HG03064 (cell line): ENCODE results near the gene EXOC4.

Source experiments
- ATAC-seq: cut with Tn5 transposase; IDR thresholded peaks from one replicate; pipeline ENCODE4 v1.9.1; 2021; ENCODE audit warnings: low read depth; ENCODE audit not compliant: unreplicated experiment

The EXOC4 gene

DNA sequence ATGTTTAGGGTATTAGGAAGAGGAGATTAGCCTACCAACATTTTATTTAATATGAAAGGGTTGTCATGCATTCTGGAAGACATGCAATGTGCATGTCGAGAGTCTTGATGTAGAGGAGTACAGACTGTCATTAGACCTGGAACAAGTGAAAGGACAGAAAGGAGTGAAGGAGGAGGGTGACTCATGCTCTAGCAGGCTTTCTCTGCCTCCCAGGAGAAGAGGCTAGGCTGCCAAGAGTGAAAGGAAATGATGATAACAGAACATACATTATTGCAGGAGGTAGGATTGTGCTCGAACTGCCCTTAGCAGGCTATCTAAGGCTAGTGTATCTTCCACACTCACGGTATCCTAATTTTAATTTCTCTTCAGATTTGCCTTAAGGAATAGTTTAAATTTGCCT lies 228.8 kb downstream of the EXOC4 start:
- no peak for ATAC-seq

- ATAC-seq: no peak
Observed at GRCh38 chr7:133482599-133482998, 229.7 kb downstream of the EXOC4 start.

DNA sequence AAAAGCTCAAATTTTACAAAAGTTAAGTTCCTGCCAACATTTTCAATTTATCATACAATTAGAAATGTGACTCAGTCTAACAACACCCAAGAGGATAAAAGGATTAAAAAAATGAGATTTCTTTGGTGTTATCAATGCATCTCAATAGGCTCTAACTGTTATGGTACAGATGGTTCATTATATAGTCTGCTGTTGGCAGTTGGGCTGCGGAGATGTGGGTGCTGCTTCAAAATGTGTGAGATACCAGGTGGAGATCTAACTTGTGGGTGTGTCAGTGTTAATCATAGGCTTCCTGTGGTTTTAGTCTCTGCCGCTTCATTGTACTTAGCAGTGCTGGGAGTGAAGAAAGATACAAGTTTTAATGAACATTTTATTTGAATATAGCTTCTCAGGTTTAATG lies 231.2 kb downstream of the EXOC4 start:
- no peak for ATAC-seq

GRCh38 chr7:133489906-133490305 lies 237.0 kb downstream of the EXOC4 start:
- no peak for ATAC-seq

DNA sequence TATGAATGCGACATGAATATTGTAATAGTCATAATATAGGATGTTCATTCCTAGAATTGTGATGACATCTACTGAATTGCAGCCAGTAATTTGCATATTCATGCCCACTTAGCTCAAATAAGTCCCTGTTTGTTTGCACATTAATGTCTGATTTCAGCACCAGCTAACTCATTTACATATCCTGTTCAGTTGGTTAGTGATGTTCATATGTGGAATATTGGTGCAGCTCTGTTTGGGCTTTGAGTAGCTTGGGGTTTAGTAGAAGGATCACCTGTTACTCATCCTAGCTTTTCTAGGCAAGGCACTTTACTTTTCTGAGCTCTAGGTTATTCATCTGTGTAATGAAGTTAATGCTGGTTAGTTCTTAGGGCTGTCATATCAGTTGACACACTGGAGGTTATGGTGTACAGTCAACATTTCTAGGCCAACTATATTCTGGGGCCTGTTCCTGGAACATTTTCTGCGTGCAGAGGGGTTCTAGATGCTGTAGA lies 238.4 kb downstream of the EXOC4 start:
- ATAC-seq: no peak

- ATAC-seq: no peak
Observed at GRCh38 chr7:133491846-133492652, 239.2 kb downstream of the EXOC4 start.

- no peak for ATAC-seq
Observed at GRCh38 chr7:133497061-133497460, 244.2 kb downstream of the EXOC4 start.

- no peak for ATAC-seq
Observed at GRCh38 chr7:133501771-133502170, 248.9 kb downstream of the EXOC4 start.

- no peak for ATAC-seq
Observed at GRCh38 chr7:133502498-133502897, 249.6 kb downstream of the EXOC4 start.

GRCh38 chr7:133502972-133503371 lies 250.1 kb downstream of the EXOC4 start:
- ATAC-seq: no peak

DNA sequence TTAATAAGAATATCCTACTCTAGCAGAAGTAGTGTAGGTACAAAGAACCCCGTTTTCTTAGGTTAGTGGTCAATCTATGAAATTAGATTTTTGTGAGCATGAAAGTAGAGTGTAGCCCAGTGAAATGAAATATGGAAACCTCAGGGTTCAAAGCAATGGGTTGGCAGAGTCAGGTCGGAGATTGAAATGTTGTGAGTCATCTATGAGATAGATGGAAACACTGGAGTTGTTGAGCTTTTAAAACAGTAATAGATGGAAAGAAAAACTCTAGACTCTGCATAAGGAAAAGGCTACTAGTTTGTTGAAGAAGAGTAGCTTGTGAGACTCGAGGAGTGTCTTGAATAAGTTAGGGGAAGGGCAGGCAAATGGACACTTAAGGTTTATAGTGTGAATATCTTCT lies 251.9 kb downstream of the EXOC4 start:
- ATAC-seq: no peak

- no peak for ATAC-seq
Observed at GRCh38 chr7:133509822-133510221, 256.9 kb downstream of the EXOC4 start.

DNA sequence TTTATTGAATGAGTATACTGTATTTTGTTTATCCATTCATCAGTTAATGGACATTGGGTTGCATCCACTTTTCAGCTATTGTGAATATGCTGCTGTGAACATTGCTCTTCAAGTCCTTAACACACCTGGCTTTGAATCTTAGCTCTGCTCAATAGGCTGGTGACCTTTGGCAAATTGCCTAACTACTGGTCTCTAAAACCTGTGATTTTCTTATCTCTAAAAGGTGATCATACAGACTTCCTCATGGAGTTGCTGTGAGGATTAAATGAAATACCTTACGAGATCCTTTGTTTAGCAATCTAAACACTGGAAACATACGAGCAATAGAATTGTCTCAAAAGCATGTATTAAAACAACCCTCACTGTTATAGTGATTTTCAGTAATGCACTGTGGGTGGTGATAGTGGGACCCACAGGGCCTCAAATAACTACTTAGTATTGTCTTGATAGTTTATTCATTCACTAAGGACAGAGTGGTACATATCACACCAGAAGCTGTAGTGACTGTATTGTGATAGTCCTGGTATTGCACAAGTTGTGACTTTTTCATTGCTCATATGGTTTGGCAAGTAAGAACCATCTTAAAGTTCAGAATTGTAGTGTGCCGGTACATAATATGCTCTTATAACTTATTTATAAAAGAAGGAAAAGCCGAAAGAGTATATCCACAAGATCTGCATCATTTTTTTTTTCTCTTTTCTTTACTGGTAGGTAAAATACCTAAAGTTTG lies 257.6 kb downstream of the EXOC4 start:
- no peak for ATAC-seq

GRCh38 chr7:133511252-133511651 lies 258.4 kb downstream of the EXOC4 start:
- no peak for ATAC-seq

GRCh38 chr7:133511708-133512107 lies 258.8 kb downstream of the EXOC4 start:
- no peak for ATAC-seq

DNA sequence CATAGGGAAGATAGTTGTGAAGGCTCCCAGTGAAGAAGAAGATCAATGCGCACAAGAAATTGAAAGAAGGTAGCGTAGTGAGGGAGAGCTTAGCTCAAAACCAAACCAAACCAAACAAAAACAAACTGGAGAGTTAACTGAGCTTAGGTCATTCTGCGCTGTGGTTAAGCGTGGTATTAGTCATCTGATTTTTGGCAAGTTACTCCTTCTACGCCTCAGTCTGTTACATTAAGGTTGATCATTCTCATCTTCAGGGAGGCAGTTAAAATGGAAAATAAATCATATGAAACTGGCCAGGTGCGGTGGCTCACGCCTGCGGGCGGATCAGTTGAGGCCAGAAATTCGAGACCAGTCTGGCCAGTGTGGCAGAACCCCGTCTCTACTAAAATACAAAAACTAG lies 259.7 kb downstream of the EXOC4 start:
- no peak for ATAC-seq

DNA sequence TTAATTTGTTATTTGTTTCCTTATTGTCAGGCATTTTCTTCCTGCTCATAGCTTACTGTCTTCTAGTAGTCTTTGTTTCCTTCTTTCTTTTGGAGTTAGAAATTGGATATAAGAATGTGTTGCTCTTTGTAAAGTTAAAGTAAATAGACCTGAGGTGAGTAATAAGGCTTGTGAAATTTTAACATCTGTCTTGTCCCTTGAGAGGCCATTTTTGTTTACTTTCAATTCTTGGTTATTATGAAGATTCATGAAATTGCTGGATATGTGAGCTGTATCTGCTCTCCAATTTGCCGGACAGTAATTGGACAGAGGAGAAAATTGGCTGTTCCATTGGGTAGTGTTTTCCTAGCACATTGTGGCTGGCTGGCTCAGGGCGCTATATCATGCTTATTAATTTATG lies 260.7 kb downstream of the EXOC4 start:
- no peak for ATAC-seq

- no peak for ATAC-seq
Observed at GRCh38 chr7:133514551-133514950, 261.7 kb downstream of the EXOC4 start.

DNA sequence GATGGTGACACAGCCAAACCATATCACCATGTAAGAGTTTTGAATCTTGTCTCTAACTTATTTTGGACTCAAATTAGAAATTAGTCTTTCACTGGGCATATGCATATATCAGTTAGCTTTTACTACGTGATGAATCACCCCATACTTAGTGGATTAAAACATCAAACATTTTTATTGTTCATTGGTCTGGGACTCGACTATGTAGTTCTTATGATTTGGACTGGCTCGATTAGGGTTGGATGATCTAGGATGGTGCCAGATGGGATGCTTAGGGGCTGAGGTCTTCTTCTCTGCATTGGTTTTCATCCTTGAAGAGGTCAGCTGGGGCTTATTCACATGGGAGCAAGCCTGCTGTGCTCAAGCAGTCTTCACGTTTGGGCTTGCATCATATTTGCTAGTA lies 264.9 kb downstream of the EXOC4 start:
- ATAC-seq: no peak

GRCh38 chr7:133518718-133519117 lies 265.8 kb downstream of the EXOC4 start:
- ATAC-seq: no peak

DNA sequence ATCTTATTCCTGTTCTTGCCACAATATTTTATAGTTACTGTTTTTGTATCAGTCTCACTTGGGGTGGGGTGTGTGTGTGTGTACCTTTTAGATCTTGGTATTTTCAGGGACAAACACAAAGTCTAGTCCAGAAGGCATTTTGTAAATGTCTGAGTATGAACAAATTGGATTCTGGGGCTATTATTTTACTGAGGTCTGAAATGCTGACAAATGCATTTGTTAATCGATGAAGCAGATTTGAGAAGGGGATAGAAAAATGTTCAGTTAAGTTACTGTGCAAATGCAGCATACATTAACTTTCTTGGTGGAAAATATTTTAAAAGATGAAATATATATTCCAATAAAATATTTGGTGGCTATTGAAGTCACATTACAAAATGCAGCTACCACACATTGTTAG lies 267.4 kb downstream of the EXOC4 start:
- no peak for ATAC-seq

DNA sequence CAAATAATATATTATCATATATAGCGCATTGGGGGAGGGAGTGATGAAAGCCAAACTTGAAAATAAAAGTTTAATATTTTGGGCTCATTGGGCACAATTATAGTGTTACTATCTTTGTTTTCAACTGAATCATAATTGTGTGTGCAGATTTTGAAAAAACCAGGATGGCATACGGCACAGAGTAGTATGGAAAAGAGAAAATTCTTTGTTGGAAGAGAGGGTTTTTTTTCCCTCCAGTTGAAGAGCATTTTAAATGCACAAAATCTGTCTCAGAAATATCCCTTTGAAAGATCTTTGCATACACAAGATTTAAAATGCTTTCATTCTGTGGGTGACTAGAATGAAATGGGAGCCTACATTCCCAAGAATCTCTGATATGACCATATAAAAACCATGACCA lies 269.6 kb downstream of the EXOC4 start:
- ATAC-seq: no peak
